Fibroblast of mammary gland (primary cell): ENCODE results near the gene ZNF576.

Experiments
- DNase-seq: peaks from one replicate; pipeline ENCODE4 v3.0.0-alpha.2; 2010; ENCODE audit warnings: low read depth
- H3K4me3 ChIP-seq: 2 replicates; pipeline ENCODE4 v1.5.1; 2011; ENCODE audit warnings: low read depth, mild to moderate bottlenecking, low read length, moderate library complexity; ENCODE audit not compliant: control insufficient read depth
- TF ChIP-seq, protein P1 (sequence below): conservative IDR thresholded peaks from 2 replicates; pipeline ENCODE4 v1.5.1; 2011; ENCODE audit warnings: low read depth, low read length, inconsistent platforms; ENCODE audit not compliant: control insufficient read depth, insufficient read depth

Gene ZNF576

DNA sequence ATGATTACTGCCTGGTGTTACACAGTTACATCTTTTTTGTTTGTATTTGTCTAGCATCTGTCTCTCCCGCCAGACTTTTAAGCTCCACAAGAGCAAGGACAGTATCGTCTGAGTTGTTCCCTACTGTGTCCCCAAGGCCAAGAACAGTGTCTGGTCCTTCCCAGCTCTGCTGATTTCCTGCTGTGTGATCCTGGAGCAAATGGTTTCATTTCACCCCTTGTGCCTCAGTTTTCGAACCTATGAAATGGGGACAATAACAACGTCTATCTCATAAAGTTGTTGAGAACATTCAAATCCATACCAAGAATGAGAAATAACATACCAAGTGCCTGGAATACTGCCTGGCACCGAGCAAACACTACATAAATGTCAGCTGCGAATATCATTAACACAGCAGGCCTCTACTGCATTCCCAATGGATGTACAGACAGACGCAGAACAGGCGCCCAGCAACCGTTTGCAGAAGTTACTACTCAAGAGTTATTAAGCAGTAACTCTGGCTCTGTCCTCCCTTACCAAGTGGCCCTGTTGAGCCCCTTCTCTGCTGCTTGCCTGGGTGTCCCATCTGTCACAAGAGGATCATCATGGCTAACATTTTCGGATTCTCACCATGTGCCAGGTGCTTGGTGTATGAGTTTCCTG, 32.5 kb upstream of the ZNF576 start:
- no peak for DNase-seq
- TF ChIP-seq, protein P1, sequence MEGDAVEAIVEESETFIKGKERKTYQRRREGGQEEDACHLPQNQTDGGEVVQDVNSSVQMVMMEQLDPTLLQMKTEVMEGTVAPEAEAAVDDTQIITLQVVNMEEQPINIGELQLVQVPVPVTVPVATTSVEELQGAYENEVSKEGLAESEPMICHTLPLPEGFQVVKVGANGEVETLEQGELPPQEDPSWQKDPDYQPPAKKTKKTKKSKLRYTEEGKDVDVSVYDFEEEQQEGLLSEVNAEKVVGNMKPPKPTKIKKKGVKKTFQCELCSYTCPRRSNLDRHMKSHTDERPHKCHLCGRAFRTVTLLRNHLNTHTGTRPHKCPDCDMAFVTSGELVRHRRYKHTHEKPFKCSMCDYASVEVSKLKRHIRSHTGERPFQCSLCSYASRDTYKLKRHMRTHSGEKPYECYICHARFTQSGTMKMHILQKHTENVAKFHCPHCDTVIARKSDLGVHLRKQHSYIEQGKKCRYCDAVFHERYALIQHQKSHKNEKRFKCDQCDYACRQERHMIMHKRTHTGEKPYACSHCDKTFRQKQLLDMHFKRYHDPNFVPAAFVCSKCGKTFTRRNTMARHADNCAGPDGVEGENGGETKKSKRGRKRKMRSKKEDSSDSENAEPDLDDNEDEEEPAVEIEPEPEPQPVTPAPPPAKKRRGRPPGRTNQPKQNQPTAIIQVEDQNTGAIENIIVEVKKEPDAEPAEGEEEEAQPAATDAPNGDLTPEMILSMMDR: no peak
- no peak overlapping the region for H3K4me3 ChIP-seq

DNA sequence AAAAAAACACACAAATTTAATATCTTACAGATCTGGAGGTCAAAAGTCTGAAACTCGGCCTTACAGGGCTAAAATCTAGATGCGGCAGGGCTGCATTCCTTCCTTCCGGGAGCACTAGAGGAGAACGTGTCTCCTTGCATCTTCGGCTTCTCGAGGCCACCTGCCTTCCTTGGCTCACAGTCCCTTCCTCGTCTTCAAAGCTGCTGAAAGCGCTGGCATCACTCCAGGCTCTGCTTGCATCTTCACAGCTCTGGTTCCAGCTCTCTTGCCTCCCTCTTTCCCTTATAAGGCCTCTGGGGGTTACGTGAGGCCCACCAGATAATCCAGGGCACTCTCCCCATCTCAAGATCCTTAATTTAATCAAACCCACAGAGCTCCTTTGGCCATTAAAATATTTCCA, 31.6 kb upstream of the ZNF576 start:
- DNase-seq: no peak
- TF ChIP-seq, protein P1: no peak
- no peak overlapping the region for H3K4me3 ChIP-seq

DNA sequence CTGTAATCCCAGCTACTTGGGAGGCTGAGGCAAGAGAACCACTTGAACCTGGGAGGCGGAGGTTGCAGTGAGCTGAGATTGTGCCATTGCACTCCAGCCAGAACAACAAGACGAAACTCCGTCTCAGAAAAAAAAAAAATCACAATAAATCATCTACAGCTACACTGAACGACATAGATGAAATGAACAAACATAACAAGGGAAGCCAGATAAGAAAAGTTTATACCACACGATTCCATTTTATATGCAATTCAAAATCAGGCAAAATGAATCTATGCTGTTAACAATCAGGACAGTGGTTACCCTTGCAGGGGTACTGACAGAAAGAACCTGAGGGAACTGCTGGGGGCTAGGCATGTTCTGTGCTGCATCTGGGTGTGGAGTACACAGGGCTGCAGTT, 26.7 kb upstream of the ZNF576 start:
- TF ChIP-seq, protein P1: no peak
- no peak overlapping the region for H3K4me3 ChIP-seq
- DNase-seq: no peak

DNA sequence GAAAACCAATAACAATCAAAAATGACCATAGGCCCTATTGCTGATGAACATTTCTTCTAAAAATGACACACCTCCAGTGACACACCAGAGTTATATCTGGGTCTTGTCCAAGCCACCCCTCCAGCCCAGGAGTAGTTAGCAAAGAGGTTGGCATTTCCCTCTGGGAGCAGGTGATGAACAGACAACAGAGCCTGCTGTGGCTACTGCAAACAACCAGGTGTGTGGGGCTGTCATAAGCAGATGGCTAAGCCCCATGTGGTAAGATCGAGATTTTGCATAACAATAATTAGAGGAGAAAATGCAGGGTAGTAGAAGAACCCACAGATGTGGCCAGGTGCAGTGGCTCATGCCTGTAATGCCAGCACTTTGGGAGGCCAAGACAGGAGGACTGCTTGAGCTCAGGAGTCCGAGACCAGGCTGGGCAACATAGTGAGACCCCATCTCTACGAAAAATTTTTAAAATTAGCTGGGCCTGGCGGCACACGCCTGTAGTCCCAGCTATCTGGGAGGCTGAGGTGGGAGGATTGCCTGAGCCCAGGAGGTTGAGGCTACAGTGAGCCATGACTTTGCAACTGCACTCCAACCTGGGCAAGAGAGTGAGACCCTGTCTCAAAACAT, 26.1 kb upstream of the ZNF576 start:
- DNase-seq: no peak
- H3K4me3 ChIP-seq: no peak overlapping the region
- TF ChIP-seq, protein P1: no peak

DNA sequence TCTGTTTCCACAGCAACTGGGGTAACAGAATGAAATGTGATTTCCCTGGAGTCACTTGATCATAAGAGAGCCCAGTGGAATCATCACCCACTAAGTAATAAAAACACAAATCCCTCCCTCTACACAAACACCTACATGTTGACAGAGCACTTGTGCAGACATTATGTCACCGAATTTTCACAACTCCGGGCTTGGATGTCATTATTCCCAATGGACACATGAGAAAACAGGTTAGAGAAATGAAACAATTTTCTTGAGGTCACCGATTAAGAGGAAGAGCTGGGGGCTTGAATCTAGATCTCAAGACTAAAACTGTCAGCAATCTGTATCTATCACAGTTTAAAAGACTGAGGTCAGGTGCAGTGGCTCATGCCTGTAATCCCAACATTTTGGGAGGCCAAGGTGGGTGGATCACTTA, 24.2 kb upstream of the ZNF576 start:
- DNase-seq: no peak
- no peak overlapping the region for H3K4me3 ChIP-seq
- TF ChIP-seq, protein P1: no peak

DNA sequence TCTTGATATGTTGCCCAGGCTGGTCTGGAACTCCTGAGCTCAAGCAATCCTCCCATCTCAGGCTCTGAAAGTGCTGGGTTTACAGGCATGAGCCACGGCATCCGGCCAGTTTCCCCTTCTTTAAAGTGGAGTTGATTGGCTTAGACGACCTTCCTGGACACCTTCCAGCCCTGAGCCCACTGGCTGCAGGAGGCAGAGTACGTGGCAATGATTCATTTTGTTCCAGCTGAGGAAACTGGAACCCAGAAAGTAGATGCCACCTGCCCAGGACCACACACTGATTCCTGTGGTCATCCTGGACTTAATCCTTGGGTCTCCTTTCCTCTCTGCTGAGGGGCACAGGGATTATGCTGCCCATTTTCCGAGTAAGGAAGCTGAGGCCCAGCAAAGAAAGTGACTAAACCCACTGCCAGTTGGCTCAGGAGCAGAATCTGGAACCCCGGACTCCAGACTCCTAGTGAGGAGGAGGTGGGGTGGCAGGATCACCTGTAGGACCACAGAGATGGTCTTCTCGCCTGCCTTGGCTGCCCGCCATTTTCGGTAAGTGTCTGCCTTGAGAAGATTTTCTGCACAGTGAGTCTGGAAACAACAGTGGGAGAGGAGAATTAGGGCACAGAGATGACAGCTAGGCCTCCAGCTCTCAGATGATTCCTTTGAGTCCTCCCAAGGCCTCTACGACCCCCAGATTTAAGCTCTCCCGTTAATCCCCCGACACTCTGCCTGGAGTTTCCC, 21.8 kb upstream of the ZNF576 start:
- H3K4me3 ChIP-seq: peak overlapping the region; percentile 97
- TF ChIP-seq, protein P1: no peak
- peak; percentile 55 for DNase-seq
